Muscle of leg (tissue), 11 donors: Measurements from ENCODE around the gene C8G. TPM values are rescaled to one million over a fixed set of nuclear protein-coding genes. Genes with fewer than 3 reads are reported as not detected.

Experiments used
- DNase-seq: peaks from one replicate; pipeline ENCODE4 v3.0.0; 2013
- H3K27ac ChIP-seq: one replicate; pipeline ENCODE4 v1.5.1; 2013; ENCODE audit warnings: mild to moderate bottlenecking, low read length, control low read depth
- H3K27me3 ChIP-seq: one replicate; pipeline ENCODE4 v1.6.1; 2013; ENCODE audit warnings: low read length; ENCODE audit not compliant: control insufficient read depth, insufficient read depth
- H3K36me3 ChIP-seq: one replicate; pipeline ENCODE4 v1.6.1; 2013; ENCODE audit warnings: low read length; ENCODE audit not compliant: control insufficient read depth, insufficient read depth
- H3K4me1 ChIP-seq: one replicate; pipeline ENCODE4 v1.6.1; 2013; ENCODE audit warnings: low read length; ENCODE audit not compliant: control insufficient read depth, insufficient read depth
- H3K4me3 ChIP-seq: one replicate; pipeline ENCODE4 v1.5.1; 2013; ENCODE audit warnings: low read length, control low read depth
- H3K9me3 ChIP-seq: replicated peaks from 2 replicates; pipeline ENCODE4 v1.6.1; 2013; ENCODE audit warnings: low read depth, low read length; ENCODE audit not compliant: control insufficient read depth
- WGBS: methylation state at CpG from one replicate; pipeline ENCODE4 v1.1.5; 2013; ENCODE audit warnings: missing lambda C conversion rate; ENCODE audit not compliant: insufficient coverage; 5-methylcytosine and 5-hydroxymethylcytosine counted together
- polyA plus RNA-seq, 8 donors: library from polyadenylated mRNA; unstranded; fragments of 120-200 nt; gene quantifications; one replicate each; pipeline versions ENCODE4 v1.2.1 to v1.2.3, GENCODE V29; 2013; ENCODE audit warnings: inconsistent platforms in 1 of 8, low replicate concordance in 1 of 8; ENCODE audit not compliant: insufficient read length in 8 of 8, insufficient read depth in 1 of 8
- total RNA-seq: library from RNA; stranded (reverse); fragments of 120-200 nt; gene quantifications from one replicate; pipeline ENCODE4 v1.2.4, GENCODE V29; 2013

The C8G gene
- total and polyA plus RNA-seq, 9 donors: 0.17 to 2.3 (median 0.72) TPM; not detected in 1

DNA sequence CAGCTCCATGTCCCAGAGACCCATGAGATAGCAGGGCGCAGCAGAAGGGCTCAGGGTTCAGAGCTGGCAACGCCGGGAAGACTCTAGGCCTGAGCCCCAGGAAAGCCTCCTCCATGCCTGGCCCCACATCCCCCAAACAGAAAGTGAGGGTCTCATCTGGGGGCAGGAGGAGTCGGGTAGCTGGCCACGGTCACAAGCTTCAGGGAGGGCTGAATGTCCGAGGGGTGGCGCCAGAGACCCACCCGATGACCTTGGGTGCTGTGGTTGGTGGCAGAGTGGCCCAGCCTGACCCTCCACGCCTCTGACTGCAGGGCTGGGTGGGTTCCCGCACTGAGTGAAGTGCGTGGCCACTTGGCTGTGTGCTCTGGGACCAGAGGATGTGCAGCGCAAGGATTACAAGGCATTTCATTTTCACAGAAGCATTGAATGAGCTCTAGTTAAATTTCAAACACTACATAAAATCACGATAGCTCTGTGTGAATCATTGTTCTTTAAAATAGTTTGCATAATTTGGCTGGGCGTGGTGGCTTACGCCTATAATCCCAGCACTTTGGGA lies 3.0 kb downstream of the C8G start:
- no peak overlapping the region for H3K4me3 ChIP-seq
- WGBS: 23% methylated on average over 7 of the region's 15 CpGs
- H3K4me1 ChIP-seq: peaks cover 62% of the 10 kb centered on the region
- H3K9me3 ChIP-seq: no peaks in the 10 kb centered on the region
- DNase-seq: peak; percentile 59
- H3K27me3 ChIP-seq: no peaks in the 10 kb centered on the region
- peak overlapping the region; percentile 83 for H3K27ac ChIP-seq
- peaks cover 3% of the 10 kb centered on the region for H3K36me3 ChIP-seq

DNA sequence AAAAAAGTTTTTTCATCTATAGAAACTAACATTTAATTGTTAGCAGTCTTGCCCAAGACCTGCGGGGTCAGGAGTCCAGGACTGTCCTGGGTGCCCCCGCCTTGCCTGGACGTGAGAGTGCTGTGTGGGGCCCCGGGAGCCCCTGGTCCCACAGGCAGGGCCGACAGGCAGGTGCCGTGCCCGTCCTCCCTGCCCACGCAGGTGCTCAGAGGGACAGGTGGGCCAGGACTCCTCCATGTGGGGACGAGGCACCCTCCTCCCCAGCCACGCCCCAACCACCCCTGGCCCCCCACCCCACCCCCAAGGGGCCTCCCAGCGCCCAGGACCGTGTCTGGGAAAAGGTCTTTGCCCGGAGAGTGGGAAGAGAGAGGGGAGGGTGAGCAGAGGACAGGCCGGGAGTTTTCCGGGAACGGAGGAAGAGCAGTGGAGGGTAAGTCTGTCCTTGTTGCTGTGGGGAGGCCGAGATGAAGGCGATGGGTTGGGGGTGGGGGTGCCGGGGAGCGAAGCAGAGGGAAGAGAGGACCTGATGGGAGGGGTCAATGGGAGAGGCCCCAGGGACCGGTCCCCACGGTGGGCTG lies 4.3 kb downstream of the C8G start:
- DNase-seq: no peak
- Histone ChIP-seq H3K9me3 (no peaks in the 10 kb centered on the region), H3K27me3 (no peaks in the 10 kb centered on the region), H3K4me3 (peak overlapping the region; percentile 46), H3K27ac (no peak overlapping the region), H3K36me3 (no peaks in the 10 kb centered on the region), H3K4me1 (peaks cover 53% of the 10 kb centered on the region)
- WGBS: 22% methylated on average over 16 of the region's 22 CpGs

DNA sequence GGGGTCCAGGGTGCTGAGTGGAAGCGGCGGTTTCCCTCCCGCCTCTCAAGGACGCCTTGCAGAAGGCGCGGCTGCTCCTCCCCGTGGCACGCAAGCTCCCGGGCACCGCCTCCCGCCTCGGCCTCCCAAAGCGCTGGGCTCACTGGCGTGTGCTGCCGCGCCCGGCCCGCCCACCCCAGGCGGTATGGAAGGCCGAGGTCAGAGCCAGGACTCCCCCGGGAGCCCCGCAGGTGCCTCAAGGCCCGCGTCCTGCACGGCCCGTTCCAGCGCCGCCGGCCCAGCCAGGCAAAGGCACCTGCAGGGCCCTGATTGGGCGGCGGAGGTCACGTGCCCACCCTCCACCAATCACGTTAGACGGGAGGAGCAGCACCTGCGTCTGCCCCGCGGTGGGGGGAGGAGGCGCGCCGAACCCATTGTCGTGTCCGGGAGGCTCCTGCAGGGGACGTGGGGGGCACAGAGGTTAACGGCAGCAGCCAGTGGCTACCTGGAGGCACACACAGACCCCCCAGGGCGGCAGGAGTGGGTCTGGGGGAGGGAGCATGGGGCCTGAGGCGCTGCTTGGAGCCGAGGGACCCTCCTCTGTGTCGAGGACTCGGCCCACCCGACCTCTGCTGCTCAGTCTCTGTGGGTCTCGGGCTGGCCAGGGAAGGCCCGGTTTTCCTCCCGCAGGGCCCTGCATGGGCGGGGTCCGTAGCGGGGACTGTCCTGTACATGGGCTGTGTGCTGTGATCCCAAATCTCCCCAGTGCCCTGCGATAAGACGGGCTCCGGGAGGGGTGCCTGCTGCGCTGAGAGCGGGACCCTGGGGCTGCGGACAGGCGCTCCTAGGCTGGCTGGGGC lies 5.0 kb downstream of the C8G start:
- H3K4me1 ChIP-seq: peaks cover 49% of the 10 kb centered on the region
- no peaks in the 10 kb centered on the region for H3K9me3 ChIP-seq
- no peaks in the 10 kb centered on the region for H3K36me3 ChIP-seq
- no peak overlapping the region for H3K27ac ChIP-seq
- 1% methylated on average over 46 of the region's 63 CpGs for WGBS
- peak overlapping the region; percentile 46 for H3K4me3 ChIP-seq
- no peaks in the 10 kb centered on the region for H3K27me3 ChIP-seq
- peak; percentile 92 for DNase-seq

DNA sequence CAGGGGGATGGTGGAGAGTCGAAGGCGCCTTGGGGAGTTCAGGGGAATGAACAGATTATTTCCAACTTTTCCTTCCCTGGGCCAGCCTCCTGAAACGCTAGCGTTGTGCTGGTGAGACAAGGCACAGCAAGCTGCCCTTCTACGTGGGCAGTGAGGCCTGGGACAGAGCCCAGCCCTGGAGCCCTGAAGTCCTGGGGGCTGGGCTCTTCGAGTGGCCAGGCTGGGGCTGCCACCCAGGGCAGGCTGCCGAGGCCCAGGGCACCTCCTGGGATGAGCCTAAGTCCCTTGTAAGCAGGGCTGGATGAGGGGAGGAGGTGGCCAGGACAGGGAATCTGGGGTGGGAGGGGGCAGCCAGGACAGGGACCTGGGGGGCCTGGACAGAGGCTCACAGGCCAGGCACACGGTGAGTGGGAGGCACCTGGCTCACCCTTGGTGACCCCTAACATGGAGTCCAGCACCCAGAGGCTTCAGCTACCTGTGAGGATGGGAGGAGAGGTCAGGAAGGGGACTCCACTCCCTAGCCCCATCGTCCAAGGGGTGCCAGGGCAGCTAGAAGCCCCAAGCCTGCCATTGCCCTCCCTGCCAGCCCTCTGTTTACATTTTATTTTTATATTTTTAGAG lies 5.7 kb downstream of the C8G start:
- Histone ChIP-seq H3K4me1 (peaks cover 45% of the 10 kb centered on the region), H3K9me3 (no peaks in the 10 kb centered on the region), H3K27ac (no peak overlapping the region), H3K4me3 (peak overlapping the region; percentile 46), H3K27me3 (no peaks in the 10 kb centered on the region), H3K36me3 (no peaks in the 10 kb centered on the region)
- 29% methylated on average over 6 of the region's 9 CpGs for WGBS
- DNase-seq: no peak

- Histone ChIP-seq H3K27ac (no peak within 1 kb of the TSS), H3K4me3 (no peak within 1 kb of the TSS)
- 78% methylated on average over 11 of the region's 14 CpGs for WGBS
Measured at GRCh38 chr9:136951541-136952320, 6.7 kb downstream of the C8G start, which contains the start of gene LCN12. LCN12 (plus strand) TSS chr9:136952273; CDS start chr9:136952328, 55 bp downstream.

DNA sequence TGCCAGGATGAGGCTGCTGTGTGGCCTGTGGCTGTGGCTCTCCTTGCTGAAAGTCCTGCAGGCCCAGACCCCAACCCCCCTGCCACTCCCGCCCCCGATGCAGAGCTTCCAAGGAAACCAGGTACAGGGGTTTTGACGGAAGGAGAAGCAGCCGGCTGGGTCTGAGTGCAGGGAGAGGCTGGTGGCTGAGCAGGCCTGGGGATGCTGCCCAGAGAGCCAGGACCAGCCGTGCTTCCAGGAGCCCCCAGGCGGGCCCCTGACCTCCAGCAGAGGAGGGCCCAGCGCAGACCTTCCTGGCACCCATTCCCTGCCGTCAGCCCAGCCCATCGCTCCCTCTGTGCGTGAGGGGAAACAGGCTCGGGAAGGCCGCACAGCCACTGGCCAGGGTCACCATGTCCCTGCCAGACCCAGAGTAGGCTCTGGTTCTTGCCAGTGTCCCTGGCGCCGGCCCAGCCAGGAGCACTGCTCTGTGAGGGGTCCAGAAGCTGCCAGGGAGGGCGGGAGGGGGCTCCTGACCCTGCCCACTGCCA lies 7.3 kb downstream of the C8G start:
- H3K36me3 ChIP-seq: no peaks in the 10 kb centered on the region
- no peak overlapping the region for H3K27ac ChIP-seq
- no peaks in the 10 kb centered on the region for H3K9me3 ChIP-seq
- H3K4me1 ChIP-seq: peaks cover 28% of the 10 kb centered on the region
- no peak overlapping the region for H3K4me3 ChIP-seq
- 37% methylated on average over 10 of the region's 15 CpGs for WGBS
- H3K27me3 ChIP-seq: no peaks in the 10 kb centered on the region
- DNase-seq: no peak

More at GRCh38 chr9:136951541-136952320, 6.7 kb downstream of the C8G start, which contains the start of gene LCN12:
- H3K27me3 ChIP-seq: no peaks in the 10 kb centered on the region
- H3K9me3 ChIP-seq: no peaks in the 10 kb centered on the region
- no peaks in the 10 kb centered on the region for H3K36me3 ChIP-seq
- DNase-seq: no peak
- peaks cover 35% of the 10 kb centered on the region for H3K4me1 ChIP-seq

DNA sequence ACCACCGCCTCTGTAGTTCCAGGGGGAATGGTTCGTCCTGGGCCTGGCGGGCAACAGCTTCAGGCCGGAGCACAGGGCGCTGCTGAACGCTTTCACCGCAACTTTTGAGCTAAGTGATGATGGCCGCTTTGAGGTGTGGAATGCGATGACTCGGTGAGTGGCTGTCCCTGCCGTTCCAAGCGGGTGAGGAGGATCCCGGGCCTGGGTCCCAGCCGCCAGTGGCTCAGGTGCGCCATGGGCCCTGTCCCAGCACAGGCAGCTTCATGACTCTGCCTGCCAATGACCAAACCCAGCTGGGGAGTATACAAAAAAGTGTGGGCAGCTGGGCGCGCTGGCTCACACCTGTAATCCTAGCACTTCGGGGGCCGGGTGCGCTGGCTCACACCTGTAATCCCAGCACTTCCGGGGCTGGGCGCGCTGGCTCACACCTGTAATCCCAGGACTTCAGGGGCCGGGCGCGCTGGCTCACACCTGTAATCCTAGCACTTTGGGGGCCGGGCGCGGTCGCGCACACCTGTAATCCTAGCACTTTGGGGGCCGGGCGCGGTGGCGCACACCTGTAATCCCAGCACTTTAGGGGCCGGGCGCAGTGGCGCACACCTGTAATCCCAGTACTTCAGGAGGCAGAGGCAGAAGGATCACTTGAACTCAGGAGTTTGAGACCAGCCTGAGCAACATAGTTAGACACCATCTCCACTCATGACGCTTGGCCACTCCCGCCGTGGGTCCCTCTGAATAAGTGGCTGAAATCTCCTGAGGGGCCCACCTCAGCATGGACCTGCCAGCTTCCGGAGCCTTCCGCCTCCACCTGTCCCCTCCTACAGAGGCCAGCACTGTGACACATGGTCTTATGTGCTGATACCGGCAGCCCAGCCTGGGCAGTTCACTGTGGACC lies 8.1 kb downstream of the C8G start:
- 88% methylated on average over 32 of the region's 44 CpGs for WGBS
- H3K4me3 ChIP-seq: no peak overlapping the region
- DNase-seq: no peak
- peaks cover 21% of the 10 kb centered on the region for H3K4me1 ChIP-seq
- no peaks in the 10 kb centered on the region for H3K36me3 ChIP-seq
- no peak overlapping the region for H3K27ac ChIP-seq
- no peaks in the 10 kb centered on the region for H3K9me3 ChIP-seq
- no peaks in the 10 kb centered on the region for H3K27me3 ChIP-seq

GRCh38 chr9:136953771-136954269 lies 8.8 kb downstream of the C8G start:
- DNase-seq: no peak
- Histone ChIP-seq H3K4me1 (peaks cover 20% of the 10 kb centered on the region), H3K27ac (no peak overlapping the region), H3K27me3 (no peaks in the 10 kb centered on the region), H3K4me3 (no peak overlapping the region), H3K9me3 (no peaks in the 10 kb centered on the region), H3K36me3 (no peaks in the 10 kb centered on the region)
- WGBS: 67% methylated on average over 19 of the region's 19 CpGs
